Naive thymus-derived CD4-positive, alpha-beta T cell (primary cell): ENCODE data around the gene SH3BP5. TPM values are rescaled to one million over a fixed set of nuclear protein-coding genes. Genes with fewer than 3 reads are reported as not detected.

Source experiments
- ATAC-seq: fragments of 150-1000 bp; cut with Tn5 transposase; 2 replicates; pipeline ENCODE4 v1.10.0; 2021; ENCODE audit warnings: mild to moderate bottlenecking, moderate library complexity
- CTCF ChIA-PET: fragments of 350-600 bp; sonication (Branson Sonifier 250); formaldehyde crosslinking; loops from one replicate; lab custom pipeline; 2021; ENCODE audit warnings: antibody characterized with exemption; lab: Charles Lee
- POLR2A ChIA-PET: fragments of 350-600 bp; sonication (Branson Sonifier 250); formaldehyde crosslinking; loops from one replicate; lab custom pipeline; 2021; ENCODE audit warnings: antibody characterized with exemption, inconsistent platforms; lab: Charles Lee
- DNase-seq, 9 donors: peaks; one replicate each; pipeline versions ENCODE4 v3.0.0 to v3.0.0-alpha.2; 2020 to 2022; ENCODE audit warnings: mixed read lengths in 1 of 9
- H3K27ac ChIP-seq: one replicate; pipeline ENCODE4 v1.7.0; 2013; ENCODE audit warnings: mild to moderate bottlenecking, low read depth, low read length, moderate library complexity
- H3K27me3 ChIP-seq, 2 donors: one replicate each; pipeline ENCODE4 v1.7.0; 2013; ENCODE audit warnings: low read length in 2 of 2, mild to moderate bottlenecking in 2 of 2, moderate library complexity in 2 of 2; ENCODE audit not compliant: control insufficient read depth in 2 of 2, insufficient read depth in 2 of 2
- H3K36me3 ChIP-seq, 3 experiments: 1 replicate in 2 of 3; 2 replicates in 1 of 3; pipeline ENCODE4 v1.7.0; 2013; ENCODE audit warnings: low read length in 3 of 3, mild to moderate bottlenecking in 3 of 3, moderate library complexity in 1 of 3; ENCODE audit not compliant: insufficient read depth in 3 of 3, control insufficient read depth in 2 of 3
- H3K4me1 ChIP-seq, 2 donors: one replicate each; pipeline ENCODE4 v1.7.0; 2013; ENCODE audit warnings: low read length in 2 of 2, mild to moderate bottlenecking in 2 of 2, moderate library complexity in 1 of 2; ENCODE audit not compliant: control insufficient read depth in 2 of 2, insufficient read depth in 2 of 2
- H3K4me3 ChIP-seq: 2 replicates; pipeline ENCODE4 v1.7.0; 2013; ENCODE audit warnings: mild to moderate bottlenecking, low read length
- H3K9me3 ChIP-seq, 3 experiments: 1 replicate in 2 of 3; 2 replicates in 1 of 3; pipeline ENCODE4 v1.7.0; 2013; ENCODE audit warnings: low read length in 3 of 3; ENCODE audit not compliant: control insufficient read depth in 2 of 3
- H3K27ac Mint-ChIP-seq, 9 donors: one replicate each; pipeline ENCODE4 v1.8.0; 2020 to 2022; ENCODE audit warnings: mixed read lengths in 9 of 9, mild to moderate bottlenecking in 8 of 9, moderate library complexity in 5 of 9, inconsistent platforms in 2 of 9
- H3K27me3 Mint-ChIP-seq, 5 donors: one replicate each; pipeline ENCODE4 v1.8.0; 2021 to 2022; ENCODE audit warnings: mixed read lengths in 5 of 5, mild to moderate bottlenecking in 1 of 5
- H3K36me3 Mint-ChIP-seq, 5 donors: one replicate each; pipeline ENCODE4 v1.8.0; 2020 to 2022; ENCODE audit warnings: mixed read lengths in 5 of 5, mild to moderate bottlenecking in 3 of 5, inconsistent platforms in 1 of 5
- H3K4me1 Mint-ChIP-seq, 7 donors: one replicate each; pipeline ENCODE4 v1.8.0; 2020 to 2022; ENCODE audit warnings: mixed read lengths in 7 of 7, mild to moderate bottlenecking in 3 of 7, inconsistent platforms in 1 of 7
- H3K4me3 Mint-ChIP-seq, 10 donors: one replicate each; pipeline ENCODE4 v1.8.0; 2020 to 2022; ENCODE audit warnings: mild to moderate bottlenecking in 10 of 10, mixed read lengths in 10 of 10, moderate library complexity in 6 of 10, inconsistent platforms in 2 of 10
- H3K9me3 Mint-ChIP-seq, 11 donors: one replicate each; pipeline ENCODE4 v1.8.0; 2020 to 2022; ENCODE audit warnings: mixed read lengths in 11 of 11, mild to moderate bottlenecking in 4 of 11, inconsistent platforms in 1 of 11, moderate library complexity in 1 of 11
- intact Hi-C, 2 donors: fragments of 100-400 bp; cut with micrococcal nuclease; formaldehyde crosslinking; loops; one replicate each; pipeline ENCODE4 v1.15.1; 2023
- polyA plus RNA-seq, 2 donors: library from polyadenylated mRNA; unstranded; fragments of 300-500 nt; fragmentation: Illumina TruSeq; gene quantifications; one replicate each; pipeline ENCODE4 v1.2.3, GENCODE V29; 2021
- total RNA-seq, 6 experiments: library from RNA in 5 of 6; stranded (reverse) in 5 of 6; gene quantifications; 1 replicate in 5 of 6; 2 replicates in 1 of 6; pipeline ENCODE4 v1.2.3 and lab custom pipeline; 2021 to 2026

The SH3BP5 gene
- total and polyA plus RNA-seq, 7 experiments from 2014 or later, result 18.5 to 64.7 (median 39.5) TPM

DNA sequence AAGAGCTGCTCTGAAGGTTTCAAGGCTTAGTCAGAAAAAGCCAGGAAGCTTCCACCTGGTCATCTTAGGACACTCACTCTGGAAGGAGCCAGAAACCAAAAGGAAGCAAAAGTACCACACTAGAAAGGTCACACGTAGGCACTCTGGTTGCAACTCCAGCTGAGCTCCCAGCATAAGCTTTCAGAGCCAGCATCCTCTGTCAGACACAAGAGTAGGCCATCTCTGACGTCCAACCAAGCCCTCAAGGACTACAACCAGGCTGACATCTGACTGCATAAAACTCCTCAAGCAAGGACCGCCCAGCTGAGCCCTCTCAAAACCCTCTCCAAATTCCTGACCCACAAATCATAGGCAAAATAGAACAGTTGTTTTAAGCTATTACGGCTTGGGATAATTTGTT, 12.8 kb downstream of the SH3BP5 start:
- POLR2A ChIA-PET, result interaction anchor here (0.8 to 2.2 kb wide), 11 partner anchors 9 to 113 kb away, joined by 3 to 15 read pairs (median 7); partner anchors contain the start of genes CAPN7 and SH3BP5
- CTCF ChIA-PET, result interaction anchor here (1.0 to 4.0 kb wide), 4 partner anchors 12 to 112 kb away, joined by 4 to 31 read pairs (median 13); partner anchors contain the start of gene SH3BP5
- peak overlapping the region in 6 of 10 donors; percentile 44 to 71 (median 66) for H3K4me3 Mint-ChIP-seq
- peaks cover 46 to 64% of the 10 kb centered on the region in 2 donors for H3K4me1 ChIP-seq
- H3K4me3 ChIP-seq, result no peak overlapping the region
- H3K27ac Mint-ChIP-seq, result peak overlapping the region in 8 of 9 donors; percentile 33 to 90 (median 62)
- DNase-seq (no peak), ATAC-seq (no peak)
- H3K36me3 ChIP-seq, result no peaks in the 10 kb centered on the region
- no peaks in the 10 kb centered on the region for H3K9me3 ChIP-seq
- no peak overlapping the region for H3K27ac ChIP-seq
- H3K27me3 ChIP-seq, result no peaks in the 10 kb centered on the region
- no peaks in the 10 kb centered on the region for H3K27me3 Mint-ChIP-seq
- H3K9me3 Mint-ChIP-seq, result no peaks in the 10 kb centered on the region
- peaks cover 40 to 91% (median 77%) of the 10 kb centered on the region in 7 donors for H3K4me1 Mint-ChIP-seq
- H3K36me3 Mint-ChIP-seq, result peaks cover 0 to 13% (median 3%) of the 10 kb centered on the region in 5 donors
- intact Hi-C loops, result no loop called here

- no peaks in the 10 kb centered on the region for H3K27me3 Mint-ChIP-seq
- H3K9me3 Mint-ChIP-seq, result no peaks in the 10 kb centered on the region
- ChIA-PET CTCF (interaction anchor here (2.8 to 4.0 kb wide), 2 partner anchors 13 to 51 kb away, joined by 22 to 31 read pairs; partner anchors contain the start of gene SH3BP5), POLR2A (interaction anchor here (1.2 to 2.4 kb wide), 8 partner anchors 8 to 113 kb away, joined by 3 to 15 read pairs (median 8); partner anchors contain the start of gene CAPN7)
- H3K4me1 ChIP-seq, result peaks cover 51 to 65% of the 10 kb centered on the region in 2 donors
- H3K4me3 Mint-ChIP-seq, result peak overlapping the region in 3 of 10 donors; percentile 44 to 70 (median 52)
- peaks cover 0 to 13% (median 3%) of the 10 kb centered on the region in 5 donors for H3K36me3 Mint-ChIP-seq
- no peak for DNase-seq
- no peak overlapping the region for H3K27ac ChIP-seq
- no peaks in the 10 kb centered on the region for H3K36me3 ChIP-seq
- ATAC-seq, result no peak
- no peak overlapping the region for H3K4me3 ChIP-seq
- H3K9me3 ChIP-seq, result no peaks in the 10 kb centered on the region
- peak overlapping the region in 8 of 9 donors; percentile 30 to 90 (median 62) for H3K27ac Mint-ChIP-seq
- H3K4me1 Mint-ChIP-seq, result peaks cover 42 to 91% (median 77%) of the 10 kb centered on the region in 7 donors
- intact Hi-C loops, result no loop called here
- no peaks in the 10 kb centered on the region for H3K27me3 ChIP-seq
Measured at GRCh38 chr3:15319136-15319535, 13.2 kb downstream of the SH3BP5 start.

DNA sequence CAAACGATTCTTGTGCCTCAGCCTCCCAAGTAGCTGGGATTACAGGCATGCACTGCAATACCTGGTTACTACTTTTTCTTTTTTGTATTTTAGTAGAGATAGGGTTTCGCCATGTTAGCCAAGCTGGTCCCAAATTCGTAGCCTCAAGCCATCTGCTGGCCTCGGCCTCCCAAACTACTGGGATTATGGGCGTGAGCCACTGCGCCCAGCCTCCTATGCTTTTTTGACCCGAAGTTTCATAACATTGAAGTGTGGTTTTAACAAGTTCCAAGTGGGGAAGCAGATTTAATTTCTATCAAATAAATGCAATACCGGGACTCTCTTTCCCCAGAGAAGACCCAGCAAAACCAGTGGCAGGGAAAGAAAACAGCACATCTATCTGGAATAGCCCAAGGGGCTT, 13.7 kb downstream of the SH3BP5 start:
- DNase-seq, result no peak
- Mint-ChIP-seq H3K27ac (peak overlapping the region in 2 of 9 donors; percentile 9 to 25), H3K36me3 (peaks cover 0 to 13% (median 3%) of the 10 kb centered on the region in 5 donors), H3K4me1 (peaks cover 40 to 91% (median 76%) of the 10 kb centered on the region in 7 donors), H3K9me3 (no peaks in the 10 kb centered on the region), H3K4me3 (peak overlapping the region in 2 of 10 donors; percentile 18 to 70), H3K27me3 (no peaks in the 10 kb centered on the region)
- Histone ChIP-seq H3K9me3 (no peaks in the 10 kb centered on the region), H3K27ac (no peak overlapping the region), H3K36me3 (no peaks in the 10 kb centered on the region), H3K4me3 (no peak overlapping the region), H3K27me3 (no peaks in the 10 kb centered on the region), H3K4me1 (peaks cover 52 to 66% of the 10 kb centered on the region in 2 donors)
- intact Hi-C loops, result no loop called here
- ChIA-PET CTCF (interaction anchor here (2.0 to 4.0 kb wide), 2 partner anchors 13 to 51 kb away, joined by 11 to 31 read pairs; partner anchors contain the start of gene SH3BP5), POLR2A (interaction anchor here (1.0 to 2.4 kb wide), 3 partner anchors 8 to 15 kb away, joined by 3 to 10 read pairs (median 3); no protein-coding TSS in a partner anchor)
- no peak for ATAC-seq

GRCh38 chr3:15316998-15317435, 15.4 kb downstream of the SH3BP5 start:
- H3K9me3 Mint-ChIP-seq, result no peaks in the 10 kb centered on the region
- Histone ChIP-seq H3K36me3 (peaks cover 0 to under 1% (median 0%) of the 10 kb centered on the region in 3 experiments), H3K4me1 (peaks cover 54 to 73% of the 10 kb centered on the region in 2 donors), H3K27ac (no peak overlapping the region), H3K4me3 (no peak overlapping the region), H3K9me3 (no peaks in the 10 kb centered on the region), H3K27me3 (no peaks in the 10 kb centered on the region)
- DNase-seq (no peak), ATAC-seq (no peak)
- peak overlapping the region in 2 of 10 donors; percentile 7 to 27 for H3K4me3 Mint-ChIP-seq
- peak overlapping the region in 3 of 9 donors; percentile 11 to 58 (median 22) for H3K27ac Mint-ChIP-seq
- H3K36me3 Mint-ChIP-seq, result peaks cover 0 to 16% (median 3%) of the 10 kb centered on the region in 5 donors
- POLR2A ChIA-PET, result interaction anchor here (0.9 to 2.4 kb wide), 3 partner anchors 10 to 22 kb away, joined by 3 to 10 read pairs (median 4); no protein-coding TSS in a partner anchor
- no peaks in the 10 kb centered on the region for H3K27me3 Mint-ChIP-seq
- peaks cover 43 to 97% (median 82%) of the 10 kb centered on the region in 7 donors for H3K4me1 Mint-ChIP-seq
- intact Hi-C loops, result no loop called here
- CTCF ChIA-PET, result interaction anchor here (2.0 kb wide), 1 partner anchor 49 kb away, joined by 11 read pairs; no protein-coding TSS in a partner anchor

- peaks cover 47 to 93% (median 77%) of the 10 kb centered on the region in 7 donors for H3K4me1 Mint-ChIP-seq
- Histone ChIP-seq H3K36me3 (peaks cover 0 to 6% (median 0%) of the 10 kb centered on the region in 3 experiments), H3K27ac (no peak overlapping the region), H3K9me3 (no peaks in the 10 kb centered on the region), H3K4me3 (no peak overlapping the region), H3K27me3 (no peaks in the 10 kb centered on the region), H3K4me1 (peaks cover 61 to 70% of the 10 kb centered on the region in 2 donors)
- ChIA-PET POLR2A (no interaction called here), CTCF (no interaction called here)
- peak overlapping the region in 4 of 10 donors; percentile 20 to 55 (median 44) for H3K4me3 Mint-ChIP-seq
- ATAC-seq (peak; percentile 34), DNase-seq (no peak)
- H3K9me3 Mint-ChIP-seq, result no peaks in the 10 kb centered on the region
- peaks cover 0 to 17% (median 12%) of the 10 kb centered on the region in 5 donors for H3K36me3 Mint-ChIP-seq
- intact Hi-C loops, result no loop called here
- no peaks in the 10 kb centered on the region for H3K27me3 Mint-ChIP-seq
- peak overlapping the region in 5 of 9 donors; percentile 46 to 64 (median 56) for H3K27ac Mint-ChIP-seq
Measured at GRCh38 chr3:15315003-15315402, 17.4 kb downstream of the SH3BP5 start.

- peaks cover 42 to 93% (median 77%) of the 10 kb centered on the region in 7 donors for H3K4me1 Mint-ChIP-seq
- intact Hi-C loops, result no loop called here
- ATAC-seq (no peak), DNase-seq (no peak)
- peaks cover 0 to 21% (median 12%) of the 10 kb centered on the region in 5 donors for H3K36me3 Mint-ChIP-seq
- Histone ChIP-seq H3K4me3 (no peak overlapping the region), H3K27me3 (no peaks in the 10 kb centered on the region), H3K36me3 (peaks cover 0 to 6% (median 0%) of the 10 kb centered on the region in 3 experiments), H3K9me3 (no peaks in the 10 kb centered on the region), H3K27ac (no peak overlapping the region), H3K4me1 (peaks cover 61 to 68% of the 10 kb centered on the region in 2 donors)
- no peaks in the 10 kb centered on the region for H3K27me3 Mint-ChIP-seq
- H3K4me3 Mint-ChIP-seq, result peak overlapping the region in 8 of 10 donors; percentile 3 to 55 (median 36)
- ChIA-PET POLR2A (interaction anchor here (1.6 kb wide), 1 partner anchor 10 kb away, joined by 7 read pairs; no protein-coding TSS in a partner anchor), CTCF (interaction anchor here (0.6 kb wide), 2 partner anchors 28 to 98 kb away, joined by 3 read pairs; no protein-coding TSS in a partner anchor)
- no peaks in the 10 kb centered on the region for H3K9me3 Mint-ChIP-seq
- peak overlapping the region in 6 of 9 donors; percentile 2 to 64 (median 48) for H3K27ac Mint-ChIP-seq
Measured at GRCh38 chr3:15314276-15314675, 18.1 kb downstream of the SH3BP5 start.
